Mesothelial cell of epicardium (in vitro differentiated cells): ENCODE data around the gene HOXA1. TPM values are rescaled to one million over a fixed set of nuclear protein-coding genes. Genes with fewer than 3 reads are reported as not detected.
A peak's percentile ranks its signal among the peaks of the same experiment; 100 is the strongest.

Source experiments
- DNase-seq, 2 experiments: peaks; one replicate each; pipeline ENCODE4 v3.0.0; 2021; ENCODE audit warnings: low spot score in 2 of 2; ENCODE audit not compliant: unreplicated experiment in 2 of 2
- H3K27ac Mint-ChIP-seq: 2 replicates; pipeline ENCODE4 v1.8.0; 2021; ENCODE audit warnings: mixed read lengths
- H3K27me3 Mint-ChIP-seq: 2 replicates; pipeline ENCODE4 v1.8.0; 2021; ENCODE audit warnings: low read depth, mixed read lengths
- H3K36me3 Mint-ChIP-seq: 2 replicates; pipeline ENCODE4 v1.8.0; 2021; ENCODE audit warnings: mixed read lengths
- H3K4me1 Mint-ChIP-seq: 2 replicates; pipeline ENCODE4 v1.8.0; 2021; ENCODE audit warnings: mixed read lengths
- H3K4me3 Mint-ChIP-seq: 2 replicates; pipeline ENCODE4 v1.8.0; 2021; ENCODE audit warnings: mild to moderate bottlenecking, moderate library complexity, mixed read lengths
- H3K9me3 Mint-ChIP-seq: 2 replicates; pipeline ENCODE4 v1.8.0; 2021; ENCODE audit warnings: mixed read lengths
- total RNA-seq: library from RNA; stranded (reverse); gene quantifications from 3 replicates; pipeline ENCODE4 v1.2.1, GENCODE V29; 2021
- TF ChIP-seq, protein P1 (sequence below): fragments of 200-600 bp; sonication (generic); IDR thresholded peaks from one replicate; pipeline ENCODE4 v1.5.0; 2021; ENCODE audit warnings: antibody characterized with exemption; ENCODE audit not compliant: unreplicated experiment

HOXA1 gene
- total RNA-seq, 1 donor from 2014 or later = 14.6 TPM

DNA sequence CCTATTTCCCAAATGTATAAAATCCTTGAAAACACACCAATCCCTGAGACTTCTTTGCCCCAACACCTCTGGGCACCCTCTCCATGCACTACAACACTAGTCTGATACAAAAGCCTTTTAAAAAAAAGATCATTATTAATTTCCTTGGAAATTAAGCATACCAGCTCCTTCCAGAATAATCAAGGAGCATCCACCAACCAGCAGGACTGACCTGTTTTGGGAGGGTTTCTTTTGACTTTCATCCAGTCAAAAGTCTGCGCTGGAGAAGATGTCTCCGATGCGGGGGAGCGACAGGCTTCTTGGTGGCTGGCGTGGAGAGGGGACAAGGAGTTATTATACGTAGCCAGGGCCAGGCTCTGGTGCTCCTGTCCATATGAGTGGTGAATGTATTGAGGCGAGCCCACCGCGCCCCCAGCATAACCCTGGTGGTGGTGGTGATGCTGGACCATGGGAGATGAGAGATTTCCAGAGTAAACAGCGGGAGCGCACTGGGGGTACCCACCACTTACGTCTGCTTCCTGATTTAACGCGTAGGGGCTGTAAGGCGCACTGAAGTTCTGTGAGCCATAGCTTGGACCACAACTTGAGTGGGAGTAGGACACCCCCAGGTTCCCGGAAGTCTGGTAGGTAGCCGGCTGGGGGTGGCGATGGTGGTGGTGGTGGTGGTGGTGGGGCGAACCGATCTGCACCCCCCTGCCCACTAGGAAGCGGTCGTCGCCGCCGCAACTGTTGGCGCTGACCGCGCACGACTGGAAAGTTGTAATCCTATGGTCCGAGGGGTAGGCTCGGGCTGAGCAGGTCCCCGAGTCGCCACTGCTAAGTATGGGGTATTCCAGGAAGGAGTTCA lies 527 bp downstream of the HOXA1 start:
- Mint-ChIP-seq H3K4me3 (peak overlapping the region; percentile 98), H3K27me3 (no peaks in the 10 kb centered on the region), H3K4me1 (peaks cover 68% of the 10 kb centered on the region), H3K9me3 (no peaks in the 10 kb centered on the region), H3K27ac (peak overlapping the region; percentile 100), H3K36me3 (peaks cover 10% of the 10 kb centered on the region)
- no peak for DNase-seq
- TF ChIP-seq, protein P1, sequence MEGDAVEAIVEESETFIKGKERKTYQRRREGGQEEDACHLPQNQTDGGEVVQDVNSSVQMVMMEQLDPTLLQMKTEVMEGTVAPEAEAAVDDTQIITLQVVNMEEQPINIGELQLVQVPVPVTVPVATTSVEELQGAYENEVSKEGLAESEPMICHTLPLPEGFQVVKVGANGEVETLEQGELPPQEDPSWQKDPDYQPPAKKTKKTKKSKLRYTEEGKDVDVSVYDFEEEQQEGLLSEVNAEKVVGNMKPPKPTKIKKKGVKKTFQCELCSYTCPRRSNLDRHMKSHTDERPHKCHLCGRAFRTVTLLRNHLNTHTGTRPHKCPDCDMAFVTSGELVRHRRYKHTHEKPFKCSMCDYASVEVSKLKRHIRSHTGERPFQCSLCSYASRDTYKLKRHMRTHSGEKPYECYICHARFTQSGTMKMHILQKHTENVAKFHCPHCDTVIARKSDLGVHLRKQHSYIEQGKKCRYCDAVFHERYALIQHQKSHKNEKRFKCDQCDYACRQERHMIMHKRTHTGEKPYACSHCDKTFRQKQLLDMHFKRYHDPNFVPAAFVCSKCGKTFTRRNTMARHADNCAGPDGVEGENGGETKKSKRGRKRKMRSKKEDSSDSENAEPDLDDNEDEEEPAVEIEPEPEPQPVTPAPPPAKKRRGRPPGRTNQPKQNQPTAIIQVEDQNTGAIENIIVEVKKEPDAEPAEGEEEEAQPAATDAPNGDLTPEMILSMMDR = no peak

DNA sequence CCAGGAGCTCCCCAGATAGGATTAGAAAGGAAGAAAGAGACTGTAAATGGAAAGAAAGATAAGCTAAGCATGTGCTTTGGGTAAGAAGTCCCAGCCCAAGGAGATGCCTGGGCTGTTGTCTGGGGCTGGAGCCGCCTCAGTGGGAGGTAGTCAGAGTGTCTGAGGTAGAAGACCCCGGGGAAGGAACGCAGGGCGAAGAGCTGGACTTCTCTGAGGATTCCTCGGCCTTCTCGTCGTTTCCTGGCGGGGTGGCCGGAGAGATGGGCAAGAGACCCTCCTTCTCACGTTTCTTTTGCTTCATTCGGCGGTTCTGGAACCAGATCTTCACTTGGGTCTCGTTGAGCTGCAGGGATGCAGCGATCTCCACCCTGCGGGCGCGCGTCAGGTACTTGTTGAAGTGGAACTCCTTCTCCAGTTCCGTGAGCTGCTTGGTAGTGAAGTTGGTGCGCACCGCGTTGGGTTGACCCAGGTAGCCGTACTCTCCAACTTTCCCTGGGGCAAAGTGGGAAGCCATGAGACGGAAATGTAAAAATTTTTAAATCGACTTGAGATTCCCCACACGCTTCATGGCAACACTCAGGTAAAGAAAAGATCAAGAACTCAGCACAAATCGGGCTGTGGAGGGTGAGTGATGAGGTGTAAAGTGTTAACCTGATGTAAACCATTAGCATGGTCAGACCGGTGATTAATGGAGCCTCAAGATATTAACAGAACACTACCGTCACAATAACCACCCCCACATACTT lies 1.3 kb downstream of the HOXA1 start:
- H3K27me3 Mint-ChIP-seq = no peaks in the 10 kb centered on the region
- peak overlapping the region; percentile 100 for H3K27ac Mint-ChIP-seq
- no peaks in the 10 kb centered on the region for H3K9me3 Mint-ChIP-seq
- H3K4me1 Mint-ChIP-seq = peaks cover 68% of the 10 kb centered on the region
- peak overlapping the region; percentile 98 for H3K4me3 Mint-ChIP-seq
- DNase-seq = no peak
- TF ChIP-seq, protein P1 = no peak
- peaks cover 5% of the 10 kb centered on the region for H3K36me3 Mint-ChIP-seq

DNA sequence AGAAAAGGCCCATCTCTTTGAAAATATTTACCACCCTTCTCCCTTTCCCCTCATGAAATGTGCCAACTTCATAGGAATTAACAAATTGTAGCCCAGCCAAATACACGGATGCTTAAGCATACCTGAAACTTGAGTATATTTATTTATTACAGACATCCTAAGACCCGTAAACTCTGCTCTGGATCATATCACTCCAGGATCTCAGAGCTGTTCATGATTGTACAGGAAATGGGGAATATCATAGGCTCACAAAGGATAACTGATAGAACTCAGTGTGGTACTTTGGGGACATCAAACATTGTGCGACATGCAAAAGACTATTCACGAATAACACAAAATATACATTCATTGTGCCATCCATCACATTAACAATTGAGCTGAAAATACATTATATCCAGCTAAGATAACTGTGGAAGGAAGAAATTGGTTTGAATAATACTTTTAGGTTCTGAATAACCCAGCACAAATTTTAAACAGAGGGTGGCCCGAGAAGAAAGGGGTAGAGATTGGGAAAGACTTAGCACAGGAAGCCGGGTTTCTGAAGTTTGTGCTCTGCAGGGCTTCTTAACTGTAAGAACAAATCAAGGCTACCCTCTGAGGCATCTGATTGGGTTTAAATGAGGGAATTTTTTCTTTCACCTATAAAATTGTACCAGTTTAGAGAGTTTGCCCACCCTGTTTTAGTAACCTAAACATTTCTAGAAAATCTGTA lies 2.5 kb downstream of the HOXA1 start:
- Mint-ChIP-seq H3K27ac (peak overlapping the region; percentile 100), H3K27me3 (no peaks in the 10 kb centered on the region), H3K36me3 (no peaks in the 10 kb centered on the region), H3K9me3 (no peaks in the 10 kb centered on the region), H3K4me3 (peak overlapping the region; percentile 98), H3K4me1 (peaks cover 63% of the 10 kb centered on the region)
- TF ChIP-seq, protein P1 = no peak
- no peak for DNase-seq

DNA sequence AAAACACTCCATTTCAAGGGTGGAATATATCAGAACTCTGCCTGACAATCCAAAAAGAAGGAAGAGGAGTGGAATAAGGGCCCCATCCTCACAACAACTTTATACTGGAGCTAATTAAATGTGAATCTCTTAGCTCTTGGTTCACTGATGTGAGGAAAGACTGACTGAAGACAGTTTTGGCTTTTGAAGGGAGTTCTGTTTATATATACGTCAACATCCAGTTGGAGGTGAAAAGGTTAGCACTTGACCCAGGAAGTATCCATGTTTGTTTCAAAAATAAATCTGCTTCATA lies 3.0 kb downstream of the HOXA1 start:
- Mint-ChIP-seq H3K4me3 (peak overlapping the region; percentile 35), H3K9me3 (no peaks in the 10 kb centered on the region), H3K27ac (peak overlapping the region; percentile 100), H3K4me1 (peaks cover 63% of the 10 kb centered on the region), H3K36me3 (no peaks in the 10 kb centered on the region), H3K27me3 (no peaks in the 10 kb centered on the region)
- DNase-seq = no peak
- TF ChIP-seq, protein P1 = no peak

DNA sequence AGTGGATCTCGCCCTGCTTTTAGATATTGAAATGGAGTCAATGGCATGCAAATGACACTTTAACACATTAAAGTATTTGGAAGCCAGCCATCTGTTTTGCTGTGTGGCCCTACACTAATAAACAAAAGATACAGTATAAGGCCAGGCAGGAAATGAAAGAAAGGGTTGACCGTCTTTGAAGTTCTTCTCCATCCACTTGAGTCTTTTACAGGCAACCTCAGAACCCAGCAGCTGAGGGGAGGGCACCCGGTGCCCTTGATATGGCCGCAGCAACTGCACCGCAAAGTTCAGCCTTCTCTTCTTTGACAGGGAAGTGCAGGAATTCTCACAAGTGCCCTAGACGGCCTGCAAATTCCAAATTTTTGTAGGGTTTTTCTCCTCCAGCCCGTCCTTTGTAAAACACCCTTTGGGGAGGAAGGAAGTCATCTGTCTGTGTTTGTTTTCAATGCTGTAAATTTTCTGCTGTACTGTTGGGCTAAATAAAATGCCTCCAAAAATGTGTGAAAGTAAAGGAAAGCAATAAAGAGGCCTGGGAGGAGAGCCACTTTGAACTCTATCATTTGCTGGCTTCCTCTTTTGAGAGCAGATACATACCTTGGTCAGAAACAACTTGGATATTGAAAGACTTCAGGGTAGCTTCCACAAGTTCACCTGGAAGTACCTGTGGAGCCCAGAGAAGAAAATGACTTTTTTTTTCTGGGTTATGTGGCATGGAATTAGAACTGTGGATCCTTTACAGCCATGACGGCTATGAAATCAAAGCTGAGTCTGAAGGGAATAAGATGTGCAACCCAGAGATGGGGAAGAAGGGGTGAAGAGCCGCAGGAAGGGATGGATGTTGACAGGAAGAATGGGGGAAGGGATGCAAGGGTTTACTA lies 3.6 kb downstream of the HOXA1 start:
- Mint-ChIP-seq H3K4me3 (peak overlapping the region; percentile 35), H3K4me1 (peaks cover 63% of the 10 kb centered on the region), H3K27me3 (no peaks in the 10 kb centered on the region), H3K9me3 (no peaks in the 10 kb centered on the region), H3K36me3 (no peaks in the 10 kb centered on the region), H3K27ac (peak overlapping the region; percentile 100)
- DNase-seq = no peak
- TF ChIP-seq, protein P1 = no peak
